GM21528 (cell line): ENCODE results near the gene ERCC3.
A peak's percentile ranks its signal among the peaks of the same experiment; 100 is the strongest.
"Not testable (repeated sequence)": the region's sequence is repeated elsewhere in the genome, so short reads cannot be mapped to it uniquely, and the experiment has no call there.

ENCODE experiments used
- ATAC-seq: cut with Tn5 transposase; IDR thresholded peaks from one replicate; pipeline ENCODE4 v1.9.1; 2021; ENCODE audit warnings: mild to moderate bottlenecking, moderate library complexity; ENCODE audit not compliant: unreplicated experiment, low FRiP score

Gene ERCC3

GRCh38 chr2:127280693-127281092 is 13.3 kb downstream of the ERCC3 start:
- no peak for ATAC-seq

- ATAC-seq = no peak
Measured at GRCh38 chr2:127279781-127280180, 14.2 kb downstream of the ERCC3 start.

GRCh38 chr2:127278959-127279358 is 15.0 kb downstream of the ERCC3 start:
- no peak for ATAC-seq

DNA sequence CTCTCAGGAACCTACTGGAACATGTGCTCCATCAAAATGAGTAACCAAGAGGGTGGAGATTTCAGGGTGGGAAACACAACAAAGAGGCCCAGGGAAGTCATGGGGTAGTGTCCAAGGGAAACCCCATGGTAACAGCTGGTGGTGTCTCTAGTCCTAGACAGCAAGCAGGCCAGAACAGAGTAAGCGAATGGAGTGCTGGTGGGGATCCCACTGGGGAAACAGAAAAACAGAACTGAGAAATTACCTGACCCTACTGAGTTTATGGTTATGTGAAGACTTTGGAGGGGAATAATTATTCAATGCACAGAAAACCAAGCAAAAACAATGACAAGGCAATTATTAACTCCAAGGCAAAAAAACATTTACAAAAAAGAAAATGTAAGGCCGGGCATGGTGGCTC is 16.9 kb downstream of the ERCC3 start:
- peak; percentile 88 for ATAC-seq

GRCh38 chr2:127275789-127276188 is 18.2 kb downstream of the ERCC3 start:
- ATAC-seq = no peak

- ATAC-seq = no peak
Measured at GRCh38 chr2:127275356-127275755, 18.6 kb downstream of the ERCC3 start.

- ATAC-seq = no peak
Measured at GRCh38 chr2:127270663-127271062, 23.3 kb downstream of the ERCC3 start.

DNA sequence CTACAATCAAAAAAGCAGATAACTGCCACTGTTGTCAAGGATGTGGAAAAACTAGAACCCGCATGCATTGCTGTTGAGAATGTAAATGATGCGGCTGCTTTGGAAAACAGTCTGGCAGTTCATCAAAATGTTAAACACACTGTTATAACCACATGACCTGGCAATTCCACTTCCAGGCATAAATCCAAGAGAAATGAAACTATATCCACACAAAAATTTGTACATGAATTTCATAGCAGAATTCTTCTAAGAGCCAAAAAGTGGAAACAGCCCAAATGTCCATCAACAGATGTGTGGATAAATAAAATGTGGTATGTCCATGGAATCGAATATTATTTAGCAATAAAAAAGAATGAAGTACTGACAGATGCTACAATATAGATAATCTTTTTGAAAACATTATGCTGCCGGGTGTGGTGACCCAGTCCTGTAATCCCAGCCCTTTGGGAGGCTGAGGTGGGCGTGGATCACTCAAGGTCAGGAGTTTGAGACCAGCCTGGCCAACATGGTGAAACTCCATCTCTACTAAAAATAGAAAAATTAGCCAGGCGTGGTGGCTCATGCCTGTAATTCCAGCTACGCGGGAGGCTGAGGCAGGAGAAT is 32.0 kb downstream of the ERCC3 start:
- ATAC-seq = no peak

GRCh38 chr2:127259355-127259754 is 34.6 kb downstream of the ERCC3 start:
- no peak for ATAC-seq

GRCh38 chr2:127256866-127257265 is 37.1 kb downstream of the ERCC3 start:
- ATAC-seq = no peak

GRCh38 chr2:127256381-127256780 is 37.6 kb downstream of the ERCC3 start:
- no peak for ATAC-seq

GRCh38 chr2:127255721-127256120 is 38.2 kb downstream of the ERCC3 start:
- no peak for ATAC-seq

DNA sequence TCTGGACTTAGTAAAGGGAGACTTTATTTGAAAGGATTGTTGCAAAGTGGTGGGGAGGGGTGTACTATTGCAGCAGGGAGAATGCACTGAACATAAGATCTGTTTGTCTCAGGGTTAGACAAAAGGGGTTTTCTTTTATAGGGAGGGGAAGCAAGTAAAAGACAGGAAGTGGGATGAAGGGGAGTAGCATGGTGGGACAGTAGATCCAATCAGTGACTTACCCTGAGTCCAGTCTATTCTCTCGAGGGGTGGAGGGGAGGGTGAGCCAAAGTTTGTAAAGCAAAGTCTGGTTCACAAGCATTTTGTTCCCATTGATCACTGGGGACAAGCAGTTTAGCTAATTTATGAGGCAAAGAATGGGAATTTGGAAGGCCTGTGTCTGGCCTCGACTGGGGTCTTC is 38.8 kb downstream of the ERCC3 start:
- no peak for ATAC-seq

DNA sequence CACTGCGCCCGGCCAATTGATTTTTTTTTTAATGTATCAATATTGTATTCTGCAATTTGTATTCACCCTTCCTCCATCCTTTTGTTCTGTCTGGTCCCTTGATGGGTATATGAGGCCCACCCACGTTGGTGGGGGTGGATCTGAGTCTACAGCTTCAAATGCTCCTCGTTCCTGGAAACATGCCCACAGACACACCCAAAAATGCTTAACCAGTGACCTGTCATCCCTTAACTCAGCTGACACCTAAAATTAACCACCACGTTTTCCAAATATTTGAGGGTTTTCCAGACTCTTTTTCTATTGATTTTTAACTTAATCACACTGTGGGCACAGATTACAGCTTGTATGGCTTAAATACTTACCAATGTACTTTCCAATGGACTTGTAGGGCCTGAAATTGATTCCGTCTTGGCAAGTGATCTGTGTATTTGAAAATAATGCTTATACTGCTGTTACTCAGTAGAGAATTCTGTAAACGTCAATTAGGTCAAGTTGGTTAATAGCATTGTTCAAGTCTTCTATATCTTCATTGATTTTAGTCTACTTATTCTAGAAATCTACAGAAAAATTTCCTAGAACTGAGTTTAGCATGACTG is 39.5 kb downstream of the ERCC3 start:
- no peak for ATAC-seq

DNA sequence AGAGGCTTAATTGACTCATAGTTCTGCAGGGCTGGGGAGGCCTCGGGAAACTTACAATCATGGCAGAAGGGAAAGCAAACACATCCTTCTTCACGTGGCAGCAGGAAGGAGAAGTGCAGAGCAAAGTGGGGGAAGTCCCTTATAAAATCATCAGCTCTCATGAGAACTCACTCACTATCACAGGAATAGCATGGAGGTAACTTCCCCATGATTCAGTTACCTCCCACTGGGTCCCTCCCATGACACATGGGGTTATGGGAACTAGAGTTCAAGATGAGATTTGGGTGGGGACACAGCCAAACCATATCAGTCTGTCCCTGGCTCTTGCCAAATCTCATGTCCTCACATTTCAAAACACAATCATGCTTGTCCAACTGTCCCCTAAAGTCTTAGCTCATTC is 52.8 kb downstream of the ERCC3 start:
- ATAC-seq = not testable (repeated sequence)

- ATAC-seq = no peak
Measured at GRCh38 chr2:127239395-127239794, 54.5 kb downstream of the ERCC3 start.

DNA sequence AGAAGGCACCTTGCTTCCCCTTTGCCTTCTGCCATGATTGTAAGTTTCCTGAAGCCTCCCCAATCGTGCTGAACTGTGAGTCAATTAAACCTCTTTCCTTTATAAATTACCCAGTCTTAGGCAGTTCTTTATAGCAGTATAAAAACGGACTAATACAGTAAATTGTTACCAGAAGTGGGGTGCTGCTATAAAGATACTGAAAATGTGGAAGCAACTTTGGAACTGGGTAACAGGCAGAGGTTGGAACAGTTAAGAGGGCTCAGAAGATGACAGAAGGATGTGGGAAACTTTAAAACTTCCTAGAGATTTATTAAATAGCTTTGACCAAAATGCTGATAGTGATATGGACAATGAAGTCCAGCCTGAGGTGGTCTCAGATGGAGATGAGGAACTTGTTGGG is 56.2 kb downstream of the ERCC3 start:
- ATAC-seq = not testable (repeated sequence)

- no peak for ATAC-seq
Measured at GRCh38 chr2:127235082-127235702, 58.8 kb downstream of the ERCC3 start.

DNA sequence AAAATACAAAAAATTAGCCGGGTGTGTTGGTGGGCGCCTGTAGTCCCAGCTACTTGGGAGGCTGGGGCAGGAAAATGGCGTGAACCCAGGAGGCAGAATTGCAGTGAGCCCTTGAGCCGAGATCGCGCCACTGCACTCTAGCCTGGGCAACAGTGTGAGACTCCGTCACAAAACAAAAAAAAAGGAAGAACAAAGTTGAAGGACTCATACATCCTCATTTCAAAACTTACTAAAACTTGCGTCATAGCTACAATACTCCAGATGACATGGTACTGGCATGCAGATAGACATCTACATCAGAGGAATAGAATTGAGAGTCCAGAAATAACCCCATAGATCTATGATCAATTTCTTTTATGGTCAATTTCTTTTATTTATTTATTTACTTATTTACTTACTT is 60.2 kb downstream of the ERCC3 start:
- ATAC-seq = no peak

GRCh38 chr2:127231130-127231865 is 62.6 kb downstream of the ERCC3 start:
- ATAC-seq = no peak

- no peak for ATAC-seq
Measured at GRCh38 chr2:127229555-127229954, 64.4 kb downstream of the ERCC3 start.
